Upper lobe of left lung (tissue), 6 donors: ENCODE data around the gene ITGB3BP. TPM values are rescaled to one million over a fixed set of nuclear protein-coding genes. Genes with fewer than 3 reads are reported as not detected.

Source experiments
- ATAC-seq, 2 donors: fragments of 200-7000 bp; cut with Tn5 transposase; one replicate each; pipeline ENCODE4 v1.9.1; 2022; ENCODE audit warnings: mild to moderate bottlenecking in 2 of 2, moderate library complexity in 2 of 2; ENCODE audit not compliant: low FRiP score in 2 of 2
- DNase-seq, 2 donors: peaks; one replicate each; pipeline ENCODE4 v3.0.0-alpha.2; 2019 to 2020
- H3K27ac ChIP-seq, 4 donors: fragments of 200-600 bp; sonication (generic); one replicate each; pipeline ENCODE4 v1.5.1; 2016 to 2019
- H3K27me3 ChIP-seq, 4 donors: fragments of 200-600 bp; sonication (generic); one replicate each; pipeline ENCODE4 v1.5.1; 2017 to 2019
- H3K36me3 ChIP-seq, 4 donors: fragments of 200-600 bp; sonication (generic); one replicate each; pipeline ENCODE4 v1.5.1; 2016 to 2019
- H3K4me1 ChIP-seq, 4 donors: fragments of 200-600 bp; sonication (generic); one replicate each; pipeline ENCODE4 v1.5.1; 2018 to 2019
- H3K4me3 ChIP-seq, 4 donors: fragments of 200-600 bp; sonication (generic); one replicate each; pipeline ENCODE4 v1.5.1; 2017 to 2019; ENCODE audit warnings: mild to moderate bottlenecking in 2 of 4, moderate library complexity in 1 of 4
- H3K9me3 ChIP-seq, 4 donors: fragments of 200-600 bp; sonication (generic); one replicate each; pipeline ENCODE4 v1.5.1; 2018 to 2019
- CTCF ChIP-seq, 6 experiments: fragments of 450-650 bp in 4 of 6; fragments of 200-600 bp in 2 of 6; sonication (generic) in 2 of 6; IDR thresholded peaks; one replicate each; pipeline ENCODE4 v1.5.1; 2016 to 2019; ENCODE audit warnings: antibody characterized with exemption in 6 of 6
- EP300 ChIP-seq, 4 donors: sonication (generic); formaldehyde crosslinking; IDR thresholded peaks; one replicate each; pipeline ENCODE4 v1.5.1; 2017; ENCODE audit warnings: antibody characterized with exemption in 4 of 4, control low read depth in 2 of 4
- POLR2A ChIP-seq, 4 donors: fragments of 450-650 bp; IDR thresholded peaks; one replicate each; pipeline ENCODE4 v1.5.1; 2016 to 2017; ENCODE audit warnings: antibody characterized with exemption in 4 of 4, mild to moderate bottlenecking in 2 of 4
- POLR2AphosphoS5 ChIP-seq, 2 donors: sonication (generic); formaldehyde crosslinking; IDR thresholded peaks; one replicate each; pipeline ENCODE4 v1.5.1; 2017; ENCODE audit warnings: antibody characterized with exemption in 2 of 2
- WGBS, 2 donors: methylation state at CpG; one replicate each; pipeline ENCODE4 v1.1.5; 2017 to 2018; 5-methylcytosine and 5-hydroxymethylcytosine counted together
- total RNA-seq, 6 donors: library from RNA; depleted of rRNA in 4 of 6; stranded (reverse); fragments of >200 nt in 4 of 6; gene quantifications; one replicate each; pipeline versions ENCODE4 v1.1.0 to v1.2.1, GENCODE V29; 2016 to 2021
- donor health status: DM: no; HTN: no; CAD: no; lungs with moderate emphysema.
- donor health status: DM: no; HTN: yes; CAD: no; lungs with severe emphysema.

The ITGB3BP gene
- total RNA-seq, 6 donors from 2014 or later: 8.2 to 14.7 (median 10.4) TPM

- H3K36me3 ChIP-seq: no peaks in the 10 kb centered on the region
- no peaks in the 10 kb centered on the region for H3K9me3 ChIP-seq
- H3K4me1 ChIP-seq: no peaks in the 10 kb centered on the region
- H3K27ac ChIP-seq: no peak overlapping the region
- ATAC-seq: no peak
- no peaks in the 10 kb centered on the region for H3K27me3 ChIP-seq
- no peak overlapping the region for H3K4me3 ChIP-seq
- DNase-seq: no peak
- TF ChIP-seq POLR2AphosphoS5 (IDR thresholded peaks at IDR 0.05) (no peak), CTCF (IDR thresholded peaks at IDR 0.05) (no peak), POLR2A (IDR thresholded peaks at IDR 0.05) (no peak), EP300 (IDR thresholded peaks at IDR 0.05) (no peak)
Measured at GRCh38 chr1:63454269-63454668, 68.8 kb downstream of the ITGB3BP start.

GRCh38 chr1:63453232-63453631, 69.8 kb downstream of the ITGB3BP start:
- Histone ChIP-seq H3K4me1 (no peaks in the 10 kb centered on the region), H3K36me3 (no peaks in the 10 kb centered on the region), H3K9me3 (no peaks in the 10 kb centered on the region), H3K27ac (no peak overlapping the region), H3K4me3 (no peak overlapping the region), H3K27me3 (no peaks in the 10 kb centered on the region)
- ATAC-seq (no peak), DNase-seq (no peak)
- 92 to 99% methylated on average over 2 of the region's 2 CpGs for WGBS, 2 donors
- TF ChIP-seq POLR2A (IDR thresholded peaks at IDR 0.05): no peak
- TF ChIP-seq POLR2AphosphoS5 (IDR thresholded peaks at IDR 0.05): no peak
- no peak for TF ChIP-seq CTCF (IDR thresholded peaks at IDR 0.05)
- no peak for TF ChIP-seq EP300 (IDR thresholded peaks at IDR 0.05)

- TF ChIP-seq EP300 (IDR thresholded peaks at IDR 0.05): no peak
- TF ChIP-seq POLR2A (IDR thresholded peaks at IDR 0.05): no peak
- no peak for TF ChIP-seq POLR2AphosphoS5 (IDR thresholded peaks at IDR 0.05)
- TF ChIP-seq CTCF (IDR thresholded peaks at IDR 0.05): no peak
- DNase-seq: no peak
- Histone ChIP-seq H3K27me3 (no peaks in the 10 kb centered on the region), H3K27ac (no peak overlapping the region), H3K4me1 (no peaks in the 10 kb centered on the region), H3K4me3 (no peak overlapping the region), H3K9me3 (no peaks in the 10 kb centered on the region), H3K36me3 (no peaks in the 10 kb centered on the region)
- 78 to 81% methylated on average over 1 of the region's 1 CpG for WGBS, 2 donors
- no peak for ATAC-seq
Measured at GRCh38 chr1:63450416-63450815, 72.6 kb downstream of the ITGB3BP start.

GRCh38 chr1:63448731-63449246, 74.2 kb downstream of the ITGB3BP start:
- Histone ChIP-seq H3K9me3 (no peaks in the 10 kb centered on the region), H3K27ac (no peak overlapping the region), H3K27me3 (no peaks in the 10 kb centered on the region), H3K4me1 (no peaks in the 10 kb centered on the region), H3K36me3 (no peaks in the 10 kb centered on the region), H3K4me3 (no peak overlapping the region)
- DNase-seq (no peak), ATAC-seq (no peak)
- TF ChIP-seq EP300 (IDR thresholded peaks at IDR 0.05): no peak
- TF ChIP-seq POLR2AphosphoS5 (IDR thresholded peaks at IDR 0.05): no peak
- no peak for TF ChIP-seq POLR2A (IDR thresholded peaks at IDR 0.05)
- no peak for TF ChIP-seq CTCF (IDR thresholded peaks at IDR 0.05)
- WGBS, 2 donors: 90 to 97% methylated on average over 3 of the region's 3 CpGs

- Histone ChIP-seq H3K4me3 (no peak overlapping the region), H3K4me1 (no peaks in the 10 kb centered on the region), H3K36me3 (no peaks in the 10 kb centered on the region), H3K9me3 (no peaks in the 10 kb centered on the region), H3K27me3 (no peaks in the 10 kb centered on the region), H3K27ac (no peak overlapping the region)
- TF ChIP-seq POLR2A (IDR thresholded peaks at IDR 0.05) (no peak), POLR2AphosphoS5 (IDR thresholded peaks at IDR 0.05) (no peak), CTCF (IDR thresholded peaks at IDR 0.05) (no peak), EP300 (IDR thresholded peaks at IDR 0.05) (no peak)
- DNase-seq (no peak), ATAC-seq (no peak)
Measured at GRCh38 chr1:63442141-63442475, 80.9 kb downstream of the ITGB3BP start.
